Nephron (organoid): ENCODE measurements around the gene WIPF3.

Experiments used
- H3K27ac Mint-ChIP-seq, 3 experiments: 2 replicates each; pipeline ENCODE4 v1.8.0; 2020; ENCODE audit warnings: mixed read lengths in 3 of 3, mild to moderate bottlenecking in 2 of 3, moderate library complexity in 1 of 3
- H3K27me3 Mint-ChIP-seq: 2 replicates; pipeline ENCODE4 v1.8.0; 2021; ENCODE audit warnings: low read depth, mild to moderate bottlenecking, moderate library complexity, mixed read lengths
- H3K36me3 Mint-ChIP-seq: 2 replicates; pipeline ENCODE4 v1.8.0; 2020; ENCODE audit warnings: low read depth, mixed read lengths
- H3K4me1 Mint-ChIP-seq: 2 replicates; pipeline ENCODE4 v1.8.0; 2020; ENCODE audit warnings: mixed read lengths
- H3K4me3 Mint-ChIP-seq, 3 experiments: 2 replicates each; pipeline ENCODE4 v1.8.0; 2020; ENCODE audit warnings: mild to moderate bottlenecking in 3 of 3, mixed read lengths in 3 of 3, moderate library complexity in 2 of 3
- H3K9me3 Mint-ChIP-seq: 2 replicates; pipeline ENCODE4 v1.8.0; 2020; ENCODE audit warnings: mixed read lengths
- TF ChIP-seq, protein P1 (sequence below), 3 experiments: fragments of 200-600 bp; sonication (generic); IDR thresholded peaks; one replicate each; pipeline ENCODE4 v1.5.0; 2021; ENCODE audit warnings: antibody characterized with exemption in 3 of 3; ENCODE audit not compliant: unreplicated experiment in 3 of 3

WIPF3 gene

DNA sequence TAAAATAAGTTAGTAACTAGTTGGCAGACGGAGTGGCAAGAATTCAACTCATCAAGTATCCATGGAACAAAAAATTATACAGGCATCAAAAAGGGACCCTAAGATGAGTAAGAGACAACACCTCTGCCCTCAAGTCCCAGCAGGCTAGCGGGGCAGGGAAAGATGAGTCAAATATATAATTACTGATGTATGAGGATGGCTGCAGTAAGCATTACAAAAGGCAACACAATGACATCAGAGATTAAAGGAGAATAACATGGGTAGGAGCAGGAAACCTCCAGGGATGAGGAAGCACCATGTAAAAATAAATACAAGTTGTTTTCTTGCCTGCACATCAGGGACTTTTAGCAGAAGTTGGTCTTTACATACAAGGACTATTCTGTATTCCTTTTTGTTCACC lies 133.9 kb downstream of the WIPF3 start:
- no peak overlapping the region for H3K27ac Mint-ChIP-seq
- H3K4me1 Mint-ChIP-seq: peaks cover 10% of the 10 kb centered on the region
- no peaks in the 10 kb centered on the region for H3K9me3 Mint-ChIP-seq
- no peak overlapping the region for H3K4me3 Mint-ChIP-seq
- TF ChIP-seq, protein P1, sequence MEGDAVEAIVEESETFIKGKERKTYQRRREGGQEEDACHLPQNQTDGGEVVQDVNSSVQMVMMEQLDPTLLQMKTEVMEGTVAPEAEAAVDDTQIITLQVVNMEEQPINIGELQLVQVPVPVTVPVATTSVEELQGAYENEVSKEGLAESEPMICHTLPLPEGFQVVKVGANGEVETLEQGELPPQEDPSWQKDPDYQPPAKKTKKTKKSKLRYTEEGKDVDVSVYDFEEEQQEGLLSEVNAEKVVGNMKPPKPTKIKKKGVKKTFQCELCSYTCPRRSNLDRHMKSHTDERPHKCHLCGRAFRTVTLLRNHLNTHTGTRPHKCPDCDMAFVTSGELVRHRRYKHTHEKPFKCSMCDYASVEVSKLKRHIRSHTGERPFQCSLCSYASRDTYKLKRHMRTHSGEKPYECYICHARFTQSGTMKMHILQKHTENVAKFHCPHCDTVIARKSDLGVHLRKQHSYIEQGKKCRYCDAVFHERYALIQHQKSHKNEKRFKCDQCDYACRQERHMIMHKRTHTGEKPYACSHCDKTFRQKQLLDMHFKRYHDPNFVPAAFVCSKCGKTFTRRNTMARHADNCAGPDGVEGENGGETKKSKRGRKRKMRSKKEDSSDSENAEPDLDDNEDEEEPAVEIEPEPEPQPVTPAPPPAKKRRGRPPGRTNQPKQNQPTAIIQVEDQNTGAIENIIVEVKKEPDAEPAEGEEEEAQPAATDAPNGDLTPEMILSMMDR (IDR thresholded peaks at IDR 0.05; ENCODE audit: unreplicated experiment in 3 of 3): no peak
- peaks cover 88% of the 10 kb centered on the region for H3K36me3 Mint-ChIP-seq
- H3K27me3 Mint-ChIP-seq: no peaks in the 10 kb centered on the region

DNA sequence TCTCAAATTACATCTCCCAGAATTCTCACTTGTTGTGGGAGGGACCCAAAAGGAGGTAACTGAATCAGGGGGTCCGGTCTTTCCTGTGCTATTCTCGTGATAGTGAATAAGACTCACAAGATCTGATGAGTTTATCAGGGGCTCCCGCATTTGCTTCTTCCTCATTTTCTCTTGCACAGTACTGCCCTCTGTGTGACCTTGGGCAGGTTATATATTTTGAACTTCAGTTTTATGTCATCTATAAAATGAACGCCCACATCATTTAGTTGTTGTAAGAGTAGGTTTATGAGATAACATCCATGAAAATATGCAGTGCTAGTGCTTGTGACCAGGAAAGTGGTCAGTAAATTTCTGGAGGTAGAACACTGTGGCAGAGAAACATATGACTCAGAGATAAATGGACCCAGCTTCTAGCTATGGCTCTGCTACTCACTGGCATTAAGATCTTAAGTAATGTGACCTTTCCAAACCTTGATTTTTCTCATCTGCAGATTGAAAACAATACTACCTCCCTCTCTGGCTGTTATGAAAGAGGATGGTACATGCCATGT lies 139.0 kb downstream of the WIPF3 start:
- H3K4me1 Mint-ChIP-seq: peaks cover 10% of the 10 kb centered on the region

DNA sequence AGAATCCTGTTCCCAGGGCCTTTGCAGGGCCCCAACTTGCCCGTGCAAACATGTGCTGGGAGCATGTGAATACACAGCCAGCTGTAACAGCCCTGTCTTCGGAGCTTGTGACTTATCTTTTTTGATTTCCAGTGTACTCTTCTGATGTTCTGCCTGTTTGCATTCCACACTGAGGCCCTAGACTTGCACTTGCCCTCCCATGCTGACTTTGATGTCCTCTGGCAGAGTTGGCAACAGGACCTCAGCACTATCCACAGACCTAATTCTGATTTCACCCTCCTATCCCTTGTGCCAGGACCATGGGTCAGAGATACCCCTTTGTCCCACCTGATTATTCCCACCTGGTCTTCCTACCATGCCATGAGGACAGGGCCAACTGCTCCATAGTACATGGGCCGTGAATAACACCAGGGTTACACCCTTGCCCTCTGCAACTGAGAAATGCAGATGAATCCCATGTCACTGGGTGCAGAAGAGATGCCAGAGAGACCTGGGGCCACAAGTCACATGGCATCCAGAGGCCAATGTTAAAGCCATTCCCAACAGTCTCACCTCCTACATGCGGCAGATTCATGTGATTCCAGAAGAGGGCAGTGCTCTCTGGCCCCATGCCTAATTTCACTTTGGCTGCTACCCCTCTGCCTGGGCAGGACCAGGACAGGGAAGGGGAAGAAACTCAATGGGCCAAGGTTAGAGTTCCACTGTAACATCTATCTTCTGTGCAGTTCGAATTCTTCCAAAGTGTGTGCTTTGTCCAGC lies 140.3 kb downstream of the WIPF3 start:
- no peak overlapping the region for H3K4me3 Mint-ChIP-seq
- H3K4me1 Mint-ChIP-seq: peaks cover 10% of the 10 kb centered on the region
- H3K9me3 Mint-ChIP-seq: no peaks in the 10 kb centered on the region
- TF ChIP-seq, protein P1 (IDR thresholded peaks at IDR 0.05; ENCODE audit: unreplicated experiment in 3 of 3): no peak
- H3K36me3 Mint-ChIP-seq: peaks cover 81% of the 10 kb centered on the region
- H3K27ac Mint-ChIP-seq: no peak overlapping the region
- no peaks in the 10 kb centered on the region for H3K27me3 Mint-ChIP-seq

More for the DNA sequence above, 139.0 kb downstream of the WIPF3 start:
- Mint-ChIP-seq H3K27me3 (no peaks in the 10 kb centered on the region), H3K9me3 (no peaks in the 10 kb centered on the region), H3K4me3 (no peak overlapping the region), H3K36me3 (peaks cover 79% of the 10 kb centered on the region), H3K27ac (no peak overlapping the region)
- TF ChIP-seq, protein P1 (IDR thresholded peaks at IDR 0.05; ENCODE audit: unreplicated experiment in 3 of 3): no peak

DNA sequence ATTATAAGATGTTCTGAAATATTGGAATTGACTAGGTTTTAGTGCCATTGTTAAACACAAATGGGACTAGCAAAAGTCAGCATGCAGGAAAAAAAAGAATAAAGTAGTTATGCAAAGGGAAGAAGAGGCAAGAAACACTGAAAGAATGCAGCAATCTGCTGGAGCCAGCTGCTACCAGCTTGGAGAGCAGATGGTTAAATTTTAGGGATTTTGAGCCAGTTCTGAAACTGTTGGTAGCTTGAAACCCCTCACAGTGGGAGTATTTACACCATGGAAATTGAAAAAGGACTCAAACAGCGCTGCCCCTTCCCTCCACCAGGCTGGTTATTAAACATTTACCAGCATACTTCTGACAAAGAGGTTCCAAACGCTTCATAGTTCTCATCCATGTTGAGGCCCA lies 142.3 kb downstream of the WIPF3 start:
- H3K9me3 Mint-ChIP-seq: no peaks in the 10 kb centered on the region
- TF ChIP-seq, protein P1 (IDR thresholded peaks at IDR 0.05; ENCODE audit: unreplicated experiment in 3 of 3): no peak

DNA sequence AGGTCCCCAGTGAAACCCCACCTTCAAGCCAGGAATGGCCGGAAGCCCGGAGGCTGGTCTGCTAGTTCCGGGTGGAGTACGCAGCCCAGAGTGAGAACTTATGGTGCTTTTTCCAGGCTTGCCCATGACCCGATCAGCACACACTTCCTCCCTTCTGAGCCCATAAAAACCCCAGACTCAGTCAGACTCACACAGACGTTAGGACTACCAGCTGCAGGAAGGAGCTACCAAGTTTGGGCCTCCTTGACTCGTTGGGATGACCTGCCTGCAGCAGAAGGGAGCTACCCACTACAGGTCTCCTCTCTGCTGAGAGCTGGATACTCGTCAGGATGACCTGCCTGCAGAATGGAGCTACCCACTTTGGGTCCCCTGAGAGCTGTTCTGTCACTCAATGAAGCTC lies 144.2 kb downstream of the WIPF3 start:
- H3K4me1 Mint-ChIP-seq: no peaks in the 10 kb centered on the region
- no peak overlapping the region for H3K4me3 Mint-ChIP-seq
- no peak overlapping the region for H3K27ac Mint-ChIP-seq
- no peaks in the 10 kb centered on the region for H3K27me3 Mint-ChIP-seq
- no peaks in the 10 kb centered on the region for H3K9me3 Mint-ChIP-seq
- peaks cover 87% of the 10 kb centered on the region for H3K36me3 Mint-ChIP-seq
- TF ChIP-seq, protein P1 (IDR thresholded peaks at IDR 0.05; ENCODE audit: unreplicated experiment in 3 of 3): no peak

More for the DNA sequence above, 142.3 kb downstream of the WIPF3 start:
- Mint-ChIP-seq H3K4me1 (no peaks in the 10 kb centered on the region), H3K27ac (no peak overlapping the region), H3K4me3 (no peak overlapping the region), H3K36me3 (peaks cover 84% of the 10 kb centered on the region), H3K27me3 (no peaks in the 10 kb centered on the region)

DNA sequence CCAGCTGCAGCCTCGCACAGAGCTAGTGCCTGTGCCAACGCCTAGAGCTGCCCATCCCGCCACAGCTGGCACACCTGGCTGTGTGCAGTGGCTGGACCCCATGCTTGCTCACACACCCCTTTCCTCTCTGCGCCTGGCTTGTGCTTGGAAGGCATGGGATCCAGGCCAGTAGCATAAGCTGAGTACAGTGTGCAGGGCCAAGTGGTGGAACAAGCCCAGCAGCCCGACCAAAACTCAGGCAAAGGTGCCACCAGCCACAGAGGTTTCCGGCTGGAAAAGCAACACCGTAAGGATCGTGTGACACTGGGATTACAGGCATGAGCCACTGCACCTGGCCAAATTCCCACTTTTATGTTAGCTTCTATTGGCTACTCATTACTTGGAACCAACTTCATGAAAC lies 144.9 kb downstream of the WIPF3 start:
- TF ChIP-seq, protein P1 (IDR thresholded peaks at IDR 0.05; ENCODE audit: unreplicated experiment in 3 of 3): no peak
- Mint-ChIP-seq H3K4me1 (peaks cover 4% of the 10 kb centered on the region), H3K4me3 (no peak overlapping the region), H3K27ac (no peak overlapping the region), H3K36me3 (peaks cover 87% of the 10 kb centered on the region), H3K9me3 (no peaks in the 10 kb centered on the region), H3K27me3 (no peaks in the 10 kb centered on the region)
